OCI-LY1 (cell line): ENCODE measurements around the gene LIPG.

Source experiments
- CTCF ChIP-seq: fragments of 200-600 bp; sonication (generic), shearing (Covaris generic); IDR thresholded peaks from 2 replicates; pipeline ENCODE4 v1.5.1; 2017; ENCODE audit warnings: mild to moderate bottlenecking, antibody characterized with exemption, low read length, moderate library complexity, mixed read lengths
- EZH2 ChIP-seq: fragments of 200-600 bp; sonication (generic), shearing (Covaris generic); IDR thresholded peaks from 2 replicates; pipeline ENCODE4 v1.8.0; 2017; ENCODE audit warnings: borderline replicate concordance, mixed run types, mild to moderate bottlenecking, antibody characterized with exemption, low read length, moderate library complexity, mixed read lengths

DNA sequence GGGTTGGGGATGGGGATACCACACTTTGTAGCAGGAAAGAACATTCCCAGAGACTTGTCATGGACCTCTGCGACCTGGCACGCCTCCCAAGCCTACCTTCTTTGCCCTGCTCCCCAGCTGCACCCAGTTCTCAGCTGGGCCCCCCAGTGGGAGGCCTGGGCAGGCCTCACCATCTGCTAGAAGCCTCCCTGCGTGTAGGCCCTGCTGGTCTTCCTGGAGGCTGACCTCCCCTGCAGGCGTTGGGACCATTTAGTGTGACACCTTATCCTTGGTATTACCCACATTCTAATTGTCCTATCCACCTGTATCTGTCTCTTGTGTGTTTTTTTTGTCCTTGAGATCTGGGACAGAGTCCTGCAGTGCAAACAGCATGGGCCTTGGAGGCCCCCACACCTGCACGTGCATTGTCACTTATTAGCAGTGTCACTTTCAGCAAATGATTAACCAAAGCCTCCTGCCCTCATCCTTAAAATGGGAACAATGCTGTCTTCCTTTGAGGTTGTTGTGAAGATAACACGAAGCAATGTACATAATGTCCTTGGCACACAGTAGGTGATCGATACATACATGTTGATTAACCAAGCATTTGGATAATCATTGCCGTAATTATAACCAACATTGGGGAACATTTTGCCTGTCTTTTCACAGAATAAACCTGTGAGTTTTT is 77.2 kb downstream of the LIPG start:
- TF ChIP-seq CTCF (no peak), EZH2 (no peak)
